DND-41 (cell line): ENCODE data around the gene DNAJC7.

Source experiments
- ATAC-seq: fragments of 200-7000 bp; cut with Tn5 transposase; 3 replicates; pipeline ENCODE4 v1.9.1; 2021; ENCODE audit warnings: low read depth; ENCODE audit not compliant: insufficient read depth
- DNase-seq: peaks from one replicate; pipeline ENCODE4 v3.0.0-alpha.2; 2020
- H2AFZ ChIP-seq: 2 replicates; pipeline ENCODE4 v1.6.0; 2012; ENCODE audit warnings: low read depth, low read length
- H3K27ac ChIP-seq: 2 replicates; pipeline ENCODE4 v1.5.1; 2012; ENCODE audit warnings: low read length, inconsistent platforms
- H3K27me3 ChIP-seq: fragments of 200-600 bp; sonication (generic); 2 replicates; pipeline ENCODE4 v1.6.0; 2012; ENCODE audit warnings: low read length, mild to moderate bottlenecking, inconsistent platforms; ENCODE audit not compliant: insufficient read depth, poor library complexity
- H3K36me3 ChIP-seq: 2 replicates; pipeline ENCODE4 v1.5.1; 2012; ENCODE audit warnings: low read length, inconsistent platforms; ENCODE audit not compliant: insufficient read depth
- H3K4me1 ChIP-seq: 2 replicates; pipeline ENCODE4 v1.5.1; 2012; ENCODE audit warnings: mild to moderate bottlenecking, low read length; ENCODE audit not compliant: insufficient read depth
- H3K4me2 ChIP-seq: 2 replicates; pipeline ENCODE4 v1.6.0; 2012; ENCODE audit warnings: mild to moderate bottlenecking, moderate library complexity, low read length, inconsistent platforms; ENCODE audit not compliant: insufficient read depth
- H3K4me3 ChIP-seq, 2 experiments: fragments of 200-600 bp in 1 of 2; shearing (Covaris generic) in 1 of 2; 2 replicates each; pipeline ENCODE4 v1.5.1; 2012 to 2016; ENCODE audit warnings: inconsistent platforms in 2 of 2, low read length in 2 of 2, mild to moderate bottlenecking in 2 of 2, low read depth in 1 of 2, moderate library complexity in 1 of 2
- H3K79me2 ChIP-seq: 2 replicates; pipeline ENCODE4 v1.6.0; 2012; ENCODE audit warnings: low read length, inconsistent platforms; ENCODE audit not compliant: insufficient read depth
- H3K9ac ChIP-seq: 2 replicates; pipeline ENCODE4 v1.6.0; 2012; ENCODE audit warnings: low read depth, mild to moderate bottlenecking, inconsistent platforms, low read length, moderate library complexity
- H3K9me3 ChIP-seq: 2 replicates; pipeline ENCODE4 v1.5.1; 2012; ENCODE audit warnings: low read length, moderate library complexity, mild to moderate bottlenecking, inconsistent platforms; ENCODE audit not compliant: insufficient read depth, severe bottlenecking
- H4K20me1 ChIP-seq: 2 replicates; pipeline ENCODE4 v1.6.0; 2012; ENCODE audit warnings: low read length; ENCODE audit not compliant: insufficient read depth
- CTCF ChIP-seq: IDR thresholded peaks from 2 replicates; pipeline ENCODE4 v1.5.1; 2012; ENCODE audit warnings: borderline replicate concordance, low read length, moderate library complexity, mild to moderate bottlenecking; ENCODE audit not compliant: poor library complexity, severe bottlenecking; ENCODE audit errors: extremely low read depth
- EZH2 ChIP-seq: IDR thresholded peaks from 3 replicates; pipeline ENCODE4 v1.6.1; 2012; ENCODE audit warnings: borderline replicate concordance, low read depth, mild to moderate bottlenecking, moderate library complexity, low read length, inconsistent platforms; ENCODE audit not compliant: severe bottlenecking

Gene DNAJC7

GRCh38 chr17:42027961-42028790 is 10.9 kb upstream of the DNAJC7 start:
- H3K4me2 ChIP-seq, result no peak overlapping the region
- H3K36me3 ChIP-seq, result peaks cover 16% of the 10 kb centered on the region
- TF ChIP-seq CTCF (peak; percentile 40), EZH2 (no peak)
- H3K4me1 ChIP-seq, result no peaks in the 10 kb centered on the region
- H3K9ac ChIP-seq, result no peak overlapping the region
- H3K27me3 ChIP-seq, result no peaks in the 10 kb centered on the region
- H4K20me1 ChIP-seq, result no peaks in the 10 kb centered on the region
- H2AFZ ChIP-seq, result no peak overlapping the region
- no peaks in the 10 kb centered on the region for H3K9me3 ChIP-seq
- ATAC-seq (no peak), DNase-seq (no peak)
- H3K4me3 ChIP-seq, result no peak overlapping the region
- H3K27ac ChIP-seq, result no peak overlapping the region
- no peaks in the 10 kb centered on the region for H3K79me2 ChIP-seq

- H3K9ac ChIP-seq, result no peak overlapping the region
- no peaks in the 10 kb centered on the region for H3K9me3 ChIP-seq
- H4K20me1 ChIP-seq, result no peaks in the 10 kb centered on the region
- no peak overlapping the region for H2AFZ ChIP-seq
- ATAC-seq (no peak), DNase-seq (no peak)
- H3K27ac ChIP-seq, result no peak overlapping the region
- H3K27me3 ChIP-seq, result no peaks in the 10 kb centered on the region
- TF ChIP-seq EZH2 (no peak), CTCF (no peak)
- H3K4me2 ChIP-seq, result no peak overlapping the region
- no peak overlapping the region for H3K4me3 ChIP-seq
- no peaks in the 10 kb centered on the region for H3K79me2 ChIP-seq
- H3K4me1 ChIP-seq, result no peaks in the 10 kb centered on the region
- peaks cover 23% of the 10 kb centered on the region for H3K36me3 ChIP-seq
Measured at GRCh38 chr17:42027590-42027889, 10.3 kb upstream of the DNAJC7 start.

GRCh38 chr17:42026857-42027589 is 9.8 kb upstream of the DNAJC7 start:
- H3K27ac ChIP-seq, result no peak overlapping the region
- no peak overlapping the region for H3K9ac ChIP-seq
- TF ChIP-seq CTCF, result no peak
- no peak for TF ChIP-seq EZH2
- H3K36me3 ChIP-seq, result peaks cover 28% of the 10 kb centered on the region
- no peaks in the 10 kb centered on the region for H4K20me1 ChIP-seq
- no peaks in the 10 kb centered on the region for H3K9me3 ChIP-seq
- H3K4me1 ChIP-seq, result 0 out of 2 replicates have a peak, but pooled peaks cover 4% of the 10 kb centered on the region
- H3K4me3 ChIP-seq, result no peak overlapping the region
- no peak overlapping the region for H2AFZ ChIP-seq
- no peaks in the 10 kb centered on the region for H3K27me3 ChIP-seq
- 0 out of 2 replicates have a peak, but pooled peaks cover 2% of the 10 kb centered on the region for H3K79me2 ChIP-seq
- no peak for ATAC-seq
- DNase-seq, result no peak
- no peak overlapping the region for H3K4me2 ChIP-seq
